Activated T-cell treated with anti-CD3 and anti-CD28 coated beads for 48 hours (primary cell): ENCODE data around the gene HMCN1.
"Not testable (repeated sequence)": the region's sequence is repeated elsewhere in the genome, so short reads cannot be mapped to it uniquely, and the experiment has no call there.

Experiments used
- DNase-seq: peaks from one replicate; pipeline ENCODE4 v3.0.0-alpha.2; 2020; ENCODE audit warnings: low read depth

HMCN1 gene

GRCh38 chr1:186152620-186153239 is 418.5 kb downstream of the HMCN1 start:
- no peak for DNase-seq

GRCh38 chr1:186154651-186155050 is 420.5 kb downstream of the HMCN1 start:
- DNase-seq = no peak

- no peak for DNase-seq
These were observed 421.4 kb downstream of the HMCN1 start for GRCh38 chr1:186155594-186155993.

- not testable (repeated sequence) for DNase-seq
These were observed 428.7 kb downstream of the HMCN1 start for GRCh38 chr1:186162895-186163294.

GRCh38 chr1:186164773-186165172 is 430.6 kb downstream of the HMCN1 start:
- no peak for DNase-seq

- DNase-seq = no peak
These were observed 431.1 kb downstream of the HMCN1 start for GRCh38 chr1:186165303-186165702.

- DNase-seq = no peak
These were observed 433.0 kb downstream of the HMCN1 start for GRCh38 chr1:186167096-186167668.

GRCh38 chr1:186175588-186175987 is 441.4 kb downstream of the HMCN1 start:
- no peak for DNase-seq

- no peak for DNase-seq
These were observed 444.3 kb downstream of the HMCN1 start for GRCh38 chr1:186178426-186179043.

GRCh38 chr1:186179231-186179630 is 445.0 kb downstream of the HMCN1 start:
- no peak for DNase-seq

GRCh38 chr1:186183219-186183618 is 449.0 kb downstream of the HMCN1 start:
- DNase-seq = peak; percentile 44

- no peak for DNase-seq
These were observed 449.9 kb downstream of the HMCN1 start for GRCh38 chr1:186183970-186184628.

GRCh38 chr1:186186251-186186650 is 452.1 kb downstream of the HMCN1 start:
- not testable (repeated sequence) for DNase-seq

- DNase-seq = peak; percentile 1
These were observed 453.4 kb downstream of the HMCN1 start for GRCh38 chr1:186187601-186188000.

GRCh38 chr1:186188004-186188539 is 453.9 kb downstream of the HMCN1 start:
- peak; percentile 3 for DNase-seq

- DNase-seq = no peak
These were observed 454.5 kb downstream of the HMCN1 start for GRCh38 chr1:186188736-186189135.

- DNase-seq = no peak
These were observed 455.0 kb downstream of the HMCN1 start for GRCh38 chr1:186189156-186189555.

- DNase-seq = no peak
These were observed 457.3 kb downstream of the HMCN1 start for GRCh38 chr1:186191511-186191910.

- no peak for DNase-seq
These were observed 459.0 kb downstream of the HMCN1 start for GRCh38 chr1:186193224-186193623.

GRCh38 chr1:186194107-186194756 is 460.0 kb downstream of the HMCN1 start:
- DNase-seq = no peak

- no peak for DNase-seq
These were observed 461.3 kb downstream of the HMCN1 start for GRCh38 chr1:186195377-186195931.

- DNase-seq = no peak
These were observed 468.1 kb downstream of the HMCN1 start for GRCh38 chr1:186202271-186202764.
